GM21825 (cell line): ENCODE results near the gene PTPRM.

Experiments used
- ATAC-seq: cut with Tn5 transposase; IDR thresholded peaks from one replicate; pipeline ENCODE4 v1.9.1; 2021; ENCODE audit warnings: mild to moderate bottlenecking, moderate library complexity; ENCODE audit not compliant: unreplicated experiment

Gene PTPRM

DNA sequence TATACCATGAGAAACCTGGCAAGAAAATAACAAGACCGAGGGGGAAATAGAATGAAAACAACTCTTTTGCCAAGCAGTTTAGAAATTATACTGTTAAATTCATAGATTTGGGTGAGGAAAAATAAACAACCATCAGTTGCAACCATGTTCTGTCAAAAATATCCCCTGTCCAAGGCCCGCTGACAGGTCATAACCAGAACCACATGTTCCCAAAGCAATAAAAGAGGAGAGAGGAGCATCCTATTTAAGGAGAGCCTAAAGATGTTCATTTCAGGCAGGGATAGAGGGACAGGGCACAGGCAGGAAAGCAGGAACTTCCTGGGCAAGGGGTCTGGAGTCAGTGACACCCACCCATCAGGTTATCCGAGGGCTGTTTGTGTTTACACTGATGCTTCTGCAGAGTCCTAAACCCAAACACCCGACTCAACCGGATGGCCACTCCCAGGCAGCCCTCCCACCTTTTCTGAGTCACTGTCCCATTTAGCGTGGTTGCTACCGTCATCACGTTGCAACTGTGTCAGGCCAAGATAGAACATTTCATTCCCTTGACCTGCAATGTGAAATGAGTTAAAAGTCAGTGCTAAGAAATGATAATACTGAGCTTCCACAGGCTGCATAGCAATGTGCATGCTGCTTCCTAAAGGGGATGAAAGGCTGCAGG lies 573.9 kb downstream of the PTPRM start:
- ATAC-seq = no peak

DNA sequence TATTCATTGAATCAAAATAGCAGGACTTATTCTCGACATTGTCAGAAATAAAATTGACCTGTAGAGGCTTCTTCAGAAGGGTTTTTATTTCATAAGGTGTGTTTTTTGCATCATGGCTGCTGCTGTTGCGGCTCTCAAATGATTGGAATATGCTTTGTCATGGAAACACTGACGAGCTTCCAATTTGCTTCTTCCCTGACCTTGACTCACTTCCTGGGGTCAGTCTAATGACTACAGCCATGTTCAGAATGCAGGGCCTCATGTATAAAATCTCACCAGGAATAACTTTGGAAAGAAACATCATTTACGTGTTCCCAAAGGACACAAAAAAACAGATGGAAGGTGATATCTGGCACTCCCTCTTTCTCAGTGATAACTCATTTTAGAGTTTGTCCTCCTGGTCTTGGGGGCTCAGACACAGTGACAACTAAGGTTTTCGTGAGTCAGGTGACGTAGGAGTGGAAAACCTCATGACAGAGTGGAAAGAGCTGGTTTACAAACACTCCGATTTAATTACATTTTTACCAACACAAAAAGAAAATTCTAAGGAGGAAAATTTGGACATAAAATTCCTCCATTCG lies 575.1 kb downstream of the PTPRM start:
- no peak for ATAC-seq

DNA sequence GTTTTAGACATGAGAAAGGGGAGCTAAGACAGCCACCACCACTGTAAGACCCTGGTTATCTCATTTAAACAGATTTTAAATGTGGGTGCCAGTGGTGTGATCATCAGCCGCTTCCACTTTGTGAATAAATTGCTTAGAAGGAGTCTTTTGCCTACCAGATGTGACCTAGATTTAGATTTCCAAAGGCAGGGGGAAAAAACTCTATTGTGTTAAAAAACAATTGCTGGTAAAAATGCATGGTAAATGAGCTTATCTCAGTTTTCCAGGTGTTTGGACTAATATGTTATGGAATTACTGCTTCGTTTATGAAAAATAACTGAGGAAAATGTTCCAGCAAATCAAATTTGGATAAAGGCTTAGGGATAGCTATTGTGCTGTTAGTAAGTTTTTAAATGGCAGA lies 575.8 kb downstream of the PTPRM start:
- ATAC-seq = no peak

DNA sequence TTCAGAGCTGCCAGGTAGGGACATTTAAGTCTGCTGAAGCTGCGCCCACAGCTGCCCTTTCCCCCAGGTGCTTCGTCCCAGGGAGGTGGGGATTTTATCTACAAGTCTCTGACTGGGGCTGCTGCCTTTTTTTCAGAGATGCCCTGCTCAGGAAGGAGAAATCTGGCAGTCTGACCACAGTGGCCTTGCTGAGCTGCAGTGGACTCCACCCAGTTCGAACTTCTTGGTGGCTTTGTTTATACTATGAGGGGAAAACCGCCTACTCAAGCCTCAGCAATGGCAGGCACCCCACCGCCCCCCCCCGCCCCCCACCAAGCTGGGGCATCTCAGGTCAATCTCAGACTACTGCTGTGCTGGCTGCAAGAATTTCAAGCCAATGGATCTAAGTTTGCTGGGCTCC lies 584.1 kb downstream of the PTPRM start:
- no peak for ATAC-seq

DNA sequence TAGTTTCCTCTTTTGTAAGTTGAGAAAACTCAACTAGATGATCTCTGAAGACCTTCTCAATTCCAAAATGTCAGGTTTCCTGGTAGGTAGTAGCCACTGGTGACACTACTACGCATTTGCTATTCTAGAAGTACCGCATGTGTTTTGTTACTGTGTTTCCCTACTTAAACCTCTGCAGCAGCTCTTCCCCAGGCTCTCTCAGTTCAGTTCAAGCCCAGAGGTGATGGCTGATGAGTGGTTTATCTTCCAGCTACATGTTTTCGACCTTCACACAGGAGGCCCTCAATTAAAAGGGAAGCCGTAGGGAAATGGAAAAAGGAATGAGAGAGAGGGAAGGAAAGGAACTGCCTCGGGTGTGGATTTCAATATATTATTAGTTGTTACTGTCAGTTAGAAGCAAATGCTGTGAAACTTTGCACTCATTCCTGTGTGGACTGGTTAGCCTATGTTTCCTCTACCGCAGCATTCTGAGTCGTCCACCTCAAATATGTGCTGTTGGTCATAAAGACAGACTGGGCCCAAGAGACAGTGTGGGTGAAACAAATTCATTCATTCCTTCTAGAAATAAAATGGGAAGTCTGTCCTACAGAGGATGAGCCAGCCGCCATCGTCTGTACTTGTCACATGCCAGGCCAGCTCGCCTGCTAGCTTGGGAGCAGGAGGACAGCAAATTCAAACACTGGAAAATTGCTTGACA lies 586.9 kb downstream of the PTPRM start:
- no peak for ATAC-seq

DNA sequence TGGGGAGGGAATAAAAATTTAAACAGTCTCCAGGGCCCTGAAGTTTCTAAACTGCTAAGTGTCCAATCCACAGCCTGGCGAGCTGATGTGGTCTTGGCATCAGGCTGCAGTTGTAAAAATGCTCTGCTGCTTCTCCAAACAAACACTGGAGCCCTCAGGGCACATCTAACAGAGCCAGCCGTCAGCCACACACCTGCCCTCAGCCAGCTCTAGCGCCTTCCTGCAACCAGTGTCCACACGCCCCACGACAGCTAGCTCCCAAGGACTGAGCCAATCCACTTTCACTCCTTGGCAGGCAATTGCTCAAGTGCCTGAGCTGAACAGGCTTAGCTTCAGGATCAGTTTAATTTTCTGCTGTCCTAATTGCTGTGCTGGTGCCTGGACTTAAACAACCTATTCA lies 595.7 kb downstream of the PTPRM start:
- ATAC-seq = no peak

DNA sequence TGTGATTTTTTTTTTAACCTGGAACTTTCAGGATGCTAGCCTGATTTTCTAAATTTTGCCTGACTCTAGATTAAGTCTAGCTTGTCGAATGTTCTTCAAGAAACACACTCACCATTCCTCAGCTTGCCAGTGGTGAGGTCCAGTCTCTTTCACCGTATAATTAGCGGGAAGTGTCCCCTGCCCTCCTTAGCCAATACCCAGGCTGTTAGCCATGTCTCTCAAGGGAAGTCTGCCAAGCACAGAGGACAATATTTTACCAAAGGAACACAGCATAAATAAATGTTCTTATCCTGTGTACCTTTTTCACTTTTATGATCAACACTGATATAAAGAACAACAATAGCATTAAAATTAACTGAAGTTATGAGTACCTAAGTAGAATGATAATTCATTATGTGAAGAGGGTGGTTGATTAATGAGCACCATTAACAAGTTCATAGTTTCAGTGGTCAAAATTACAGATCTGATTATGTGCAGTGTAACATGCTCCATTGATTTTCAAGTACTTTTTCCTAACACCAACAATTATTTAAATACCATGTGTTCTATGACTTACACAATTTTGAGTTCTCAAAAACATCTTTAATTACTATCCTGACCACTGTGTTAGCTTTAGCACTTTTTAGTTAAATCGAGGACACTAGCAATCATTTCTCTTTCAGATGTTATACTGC lies 596.3 kb downstream of the PTPRM start:
- ATAC-seq = no peak

DNA sequence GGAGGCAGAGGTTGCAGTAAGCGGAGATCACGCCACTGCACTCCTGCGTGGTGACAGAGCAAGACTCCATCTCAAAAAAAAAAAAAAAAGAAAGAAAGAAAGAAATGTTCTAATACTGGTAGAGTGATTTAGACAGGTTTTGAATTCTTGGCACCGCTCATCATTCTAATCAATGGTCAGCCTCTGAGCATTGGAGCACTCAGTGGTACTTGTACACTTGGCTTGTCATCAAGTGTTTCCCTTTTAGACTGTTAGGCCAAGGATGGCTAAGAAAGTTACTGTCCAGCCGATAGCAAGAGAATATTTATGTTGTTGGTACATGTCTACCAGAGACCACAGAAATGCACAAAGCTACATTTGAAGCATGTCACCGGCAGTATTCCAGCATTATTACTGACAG lies 598.0 kb downstream of the PTPRM start:
- ATAC-seq = no peak

DNA sequence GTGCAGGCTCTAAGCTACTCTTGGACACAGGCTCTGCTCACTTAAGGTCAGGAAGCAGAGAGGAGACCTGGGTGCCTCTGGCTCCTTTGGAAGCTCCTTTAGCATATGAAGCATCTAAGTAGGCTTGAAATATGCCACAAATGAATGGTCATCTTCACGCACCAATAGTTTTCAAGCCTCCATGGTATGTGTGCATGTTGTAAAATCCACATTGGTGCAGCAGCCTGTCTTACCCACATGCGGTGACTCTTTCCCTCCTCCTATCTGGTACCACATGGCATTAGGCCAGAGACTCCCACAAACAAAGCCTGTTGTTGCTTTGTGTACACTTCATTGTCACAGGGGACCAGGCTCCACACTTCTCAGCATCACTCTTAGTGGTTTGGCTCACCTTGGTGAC lies 599.9 kb downstream of the PTPRM start:
- ATAC-seq = no peak

DNA sequence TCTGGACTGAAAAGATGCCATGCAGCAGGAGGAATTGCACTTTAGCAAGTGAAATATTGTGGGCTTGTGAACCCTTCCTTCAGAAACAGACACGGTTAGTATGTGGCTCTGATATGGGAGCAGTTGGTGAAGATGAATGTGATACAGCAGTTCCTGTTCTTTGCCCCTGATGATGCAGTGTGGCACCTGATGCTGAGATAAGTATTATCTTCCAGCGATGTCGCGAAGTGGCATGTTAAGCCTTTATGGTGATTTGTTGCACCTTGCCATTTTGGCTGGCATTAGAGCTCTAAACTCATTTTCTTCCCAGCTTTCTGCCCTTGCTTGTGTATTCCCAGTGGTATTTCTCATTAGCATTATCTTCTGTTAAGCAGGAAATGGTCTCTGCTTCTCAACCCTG lies 600.6 kb downstream of the PTPRM start:
- no peak for ATAC-seq

DNA sequence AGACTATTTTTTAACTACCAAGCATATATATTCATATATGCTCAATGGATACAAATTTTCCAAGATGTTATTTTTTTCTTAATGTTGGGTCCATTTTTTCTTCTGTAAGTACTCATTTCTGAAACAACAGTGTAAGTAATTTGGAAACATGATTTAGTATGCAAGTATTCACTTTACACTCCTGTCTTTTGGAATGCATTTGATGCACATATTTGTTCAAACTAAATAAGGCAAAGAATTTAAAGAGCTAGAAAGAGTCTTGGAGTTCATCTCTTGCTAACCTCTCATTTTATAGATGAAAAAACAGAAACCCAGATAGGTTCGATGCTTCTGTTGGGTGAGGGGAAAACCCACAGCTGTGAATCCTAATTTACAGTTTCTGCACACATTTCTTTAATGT lies 602.6 kb downstream of the PTPRM start:
- no peak for ATAC-seq

DNA sequence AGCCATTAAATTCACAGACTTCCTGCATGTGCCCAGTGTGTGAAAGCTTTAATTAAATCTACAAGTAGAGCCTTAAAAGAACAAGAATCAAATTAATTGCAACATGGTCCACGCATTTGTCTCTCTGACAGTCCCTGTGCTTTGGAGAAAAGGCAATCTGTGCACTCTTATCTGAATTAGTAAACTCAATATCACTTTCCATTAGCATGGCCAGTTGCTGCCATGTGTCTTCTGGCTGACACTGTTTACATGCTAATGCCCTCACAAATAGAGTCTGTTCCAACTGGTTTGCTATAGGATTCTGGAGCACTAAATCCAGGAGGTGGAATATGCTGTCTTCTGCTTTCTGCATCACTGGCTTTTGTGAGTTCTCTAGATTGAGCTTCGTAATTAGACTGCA lies 607.7 kb downstream of the PTPRM start:
- no peak for ATAC-seq

DNA sequence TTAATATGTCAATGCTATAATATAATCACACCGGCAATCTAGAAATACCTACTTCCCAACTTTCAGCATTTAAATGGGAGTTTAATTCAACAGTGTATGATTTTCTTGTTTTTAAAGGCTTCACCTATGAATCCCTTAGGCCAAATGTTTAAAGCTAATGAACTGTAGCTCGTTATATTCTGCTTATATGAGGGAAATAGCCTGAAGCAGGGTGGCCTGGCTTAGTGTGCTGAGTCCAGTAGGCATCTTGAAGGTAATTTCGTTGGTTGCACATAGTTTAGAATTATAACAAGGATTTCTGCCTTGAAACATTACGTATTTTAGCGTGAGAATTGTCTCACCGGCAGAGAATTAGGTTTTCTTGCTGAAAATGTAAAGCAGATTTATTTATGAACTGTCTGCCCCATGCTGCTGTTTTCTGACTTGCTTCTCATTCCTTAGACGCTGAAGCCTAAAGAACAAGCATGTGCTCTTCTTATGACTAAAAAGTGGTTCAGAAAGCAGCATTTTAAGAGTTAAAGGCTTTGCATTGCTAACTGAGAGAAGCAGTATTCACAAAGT lies 608.5 kb downstream of the PTPRM start:
- no peak for ATAC-seq

DNA sequence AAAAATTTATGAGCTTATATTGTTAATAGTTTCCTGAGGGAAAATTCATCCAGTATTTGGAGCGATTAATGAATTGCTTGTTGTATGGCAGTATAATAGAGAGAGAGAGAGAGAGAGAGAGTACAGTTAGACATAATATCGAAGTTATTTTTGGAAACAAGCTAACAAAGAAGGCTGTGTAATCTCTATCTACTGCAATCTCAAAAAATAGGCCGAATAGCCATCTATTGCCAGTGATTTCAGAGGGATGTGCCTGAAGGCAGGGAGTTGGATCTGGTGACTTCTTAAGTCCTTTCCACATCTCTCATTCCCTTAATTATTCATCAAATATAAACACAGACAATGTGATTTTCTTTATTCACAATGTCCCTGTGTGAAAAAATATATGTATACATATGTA lies 609.0 kb downstream of the PTPRM start:
- ATAC-seq = no peak

DNA sequence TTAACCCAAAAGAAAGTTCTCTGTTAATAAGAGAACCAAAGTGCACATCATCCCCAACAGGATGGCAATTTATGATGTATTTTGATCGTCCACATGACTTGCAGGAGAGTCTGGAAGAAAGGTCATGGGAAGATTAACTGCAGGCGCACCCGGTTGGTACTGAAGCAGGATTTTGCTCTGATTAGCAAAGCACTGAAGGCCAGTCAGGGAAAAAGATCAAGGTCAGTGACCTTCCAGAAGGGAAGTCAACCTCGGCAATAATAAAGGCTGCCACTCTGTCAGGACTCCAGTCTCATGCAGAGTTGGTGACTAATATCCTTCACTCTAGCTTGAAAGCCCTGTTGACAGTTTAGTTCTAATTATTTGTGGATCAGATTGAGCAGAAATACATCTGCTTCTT lies 609.4 kb downstream of the PTPRM start:
- no peak for ATAC-seq

DNA sequence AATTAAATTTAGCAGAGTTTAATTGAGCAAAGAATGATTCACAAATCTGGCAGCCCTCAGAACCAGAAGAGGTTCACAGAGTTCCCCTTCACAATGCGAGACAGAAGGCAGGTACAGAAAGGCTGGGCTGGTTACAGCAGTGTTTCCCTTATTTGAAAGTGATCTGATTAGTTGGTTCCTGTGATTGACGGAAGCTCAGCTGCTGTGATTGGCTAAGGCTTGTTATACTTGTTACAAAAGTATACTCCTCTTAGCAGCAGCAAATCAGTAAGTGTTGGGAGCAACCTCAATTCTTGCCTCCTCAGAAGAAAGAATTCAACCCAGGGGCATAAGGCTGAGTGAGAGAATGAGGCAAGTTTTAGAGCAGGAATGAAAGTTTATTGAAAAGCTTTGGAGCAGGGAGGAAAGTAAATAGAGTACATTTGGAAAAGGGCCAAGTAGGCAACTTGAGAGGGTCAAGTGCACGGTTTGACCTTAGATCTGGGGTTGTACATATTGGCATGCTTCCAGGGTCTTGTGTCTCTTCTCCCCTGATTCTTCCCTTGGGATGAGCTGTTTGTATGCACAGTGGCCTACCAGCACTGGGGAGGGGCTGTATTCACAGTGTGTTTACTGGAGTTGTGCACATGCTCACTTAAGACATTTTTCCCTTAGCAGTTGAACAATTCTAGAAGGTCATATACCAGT lies 610.4 kb downstream of the PTPRM start:
- no peak for ATAC-seq

DNA sequence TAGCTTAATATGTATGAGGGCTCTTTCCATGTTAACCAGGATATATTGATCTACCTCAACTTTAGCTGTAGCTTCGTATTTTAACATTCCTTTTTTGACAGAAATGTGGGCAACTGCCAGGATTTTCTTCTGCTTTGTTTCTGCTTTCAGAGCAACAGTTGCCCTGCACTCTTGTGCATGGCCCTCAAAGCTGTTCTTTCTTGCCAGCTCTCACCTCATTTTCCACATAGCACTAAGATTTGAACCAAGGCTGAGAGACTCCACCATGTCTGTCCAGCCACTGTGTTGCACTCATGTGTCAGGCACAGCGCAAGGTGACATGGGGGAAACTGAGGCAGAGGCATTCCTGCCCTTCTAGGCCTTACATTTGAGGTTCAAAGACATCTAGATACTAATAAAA lies 619.3 kb downstream of the PTPRM start:
- no peak for ATAC-seq

DNA sequence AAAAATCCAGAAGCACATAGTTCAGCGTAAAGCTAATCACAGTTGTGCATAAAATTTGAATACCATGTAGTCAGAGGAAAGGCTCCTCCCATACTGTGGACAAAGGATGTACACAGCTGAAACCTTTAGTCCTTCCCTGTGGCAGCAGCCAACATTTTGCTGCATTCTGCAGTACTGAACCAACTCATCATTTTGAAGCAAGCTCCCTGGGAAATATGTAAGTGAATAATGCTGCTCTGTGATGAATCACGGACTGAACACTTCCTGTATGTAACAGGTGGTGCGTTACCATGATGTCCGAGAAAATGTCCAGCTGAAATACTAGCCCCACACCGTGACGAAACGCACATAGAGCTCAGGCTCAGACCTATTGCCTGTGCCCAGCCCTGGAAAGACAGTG lies 621.1 kb downstream of the PTPRM start:
- no peak for ATAC-seq

DNA sequence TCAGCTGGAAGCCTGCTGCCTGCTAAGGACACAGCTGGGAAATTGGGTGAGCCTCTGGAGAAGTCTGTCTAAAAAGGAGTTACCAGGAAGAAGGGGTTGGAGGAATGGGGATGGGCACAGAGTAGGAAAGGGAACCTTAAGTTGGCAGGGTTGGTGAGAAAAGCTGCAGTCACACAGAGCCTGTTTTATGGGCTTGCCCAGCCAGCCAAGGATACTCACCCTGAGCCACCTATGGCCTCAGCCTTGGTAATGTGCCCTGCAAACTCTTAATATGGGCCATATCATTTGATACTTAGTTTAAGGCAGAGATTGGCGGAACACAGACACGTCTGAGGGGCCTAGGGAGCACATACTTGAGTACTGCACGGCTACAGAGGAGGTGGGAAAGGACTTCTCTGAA lies 623.9 kb downstream of the PTPRM start:
- ATAC-seq = no peak

DNA sequence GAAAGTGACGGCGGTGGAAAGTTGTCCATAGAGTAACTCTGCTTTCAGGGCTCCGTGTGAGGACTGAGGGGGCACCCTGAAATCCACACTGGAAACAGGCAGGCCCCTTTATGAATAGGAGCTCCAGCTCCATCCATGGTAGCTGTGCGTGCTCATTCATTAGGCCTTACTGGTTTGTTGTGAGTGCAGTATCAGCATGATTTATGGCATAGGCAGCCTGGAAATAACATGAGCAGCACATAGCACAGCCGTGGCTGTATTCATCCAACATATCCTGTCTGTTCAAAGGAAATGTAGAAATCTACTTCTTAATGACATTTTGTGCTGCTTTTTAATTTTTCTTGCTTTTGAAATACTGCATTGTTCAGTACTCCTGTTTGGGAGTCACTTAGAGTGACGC lies 627.3 kb downstream of the PTPRM start:
- ATAC-seq = no peak

DNA sequence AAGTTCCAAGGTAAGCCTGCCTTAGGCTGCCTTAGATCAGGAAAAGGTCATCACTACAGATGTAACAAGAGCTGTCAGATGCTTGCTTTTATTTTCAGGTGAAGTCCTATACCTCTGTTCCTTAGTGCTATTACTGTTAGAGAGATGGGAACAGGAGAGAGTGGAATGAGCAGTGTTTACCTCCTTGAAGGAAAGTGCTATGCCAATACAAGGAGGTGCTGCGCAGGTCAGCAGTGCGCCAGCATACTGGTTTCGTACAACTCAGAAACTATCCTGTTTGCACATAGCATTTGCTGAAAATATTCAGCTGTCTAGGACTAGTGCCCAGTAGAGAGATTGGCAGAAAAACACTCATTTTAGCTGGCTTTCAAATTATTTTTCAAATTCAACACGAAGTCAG lies 629.1 kb downstream of the PTPRM start:
- no peak for ATAC-seq
